Mesenteric fat pad (tissue), 1 donor: ENCODE results near the gene KDSR. TPM values are rescaled to one million over a fixed set of nuclear protein-coding genes. Genes with fewer than 3 reads are reported as not detected.

Experiments
- DNase-seq: peaks from one replicate; pipeline ENCODE4 v3.0.0-alpha.2; 2020; ENCODE audit warnings: low spot score
- long read RNA-seq: library from polyadenylated mRNA; unstranded; transcript quantifications from one replicate; pipeline ENCODE4 v2.0.0, GENCODE V29; 2020
- total RNA-seq: library from RNA; stranded (reverse); fragmentation: NEBNext Ultra II Directional; extraction: Animal tissue kit (Norgen Biotek cat#: 25700); gene quantifications from one replicate; pipeline ENCODE4 v1.2.1, GENCODE V29; 2021
- donor health status: DM: yes; HTN: yes; CAD: no.

Gene KDSR, protein sequence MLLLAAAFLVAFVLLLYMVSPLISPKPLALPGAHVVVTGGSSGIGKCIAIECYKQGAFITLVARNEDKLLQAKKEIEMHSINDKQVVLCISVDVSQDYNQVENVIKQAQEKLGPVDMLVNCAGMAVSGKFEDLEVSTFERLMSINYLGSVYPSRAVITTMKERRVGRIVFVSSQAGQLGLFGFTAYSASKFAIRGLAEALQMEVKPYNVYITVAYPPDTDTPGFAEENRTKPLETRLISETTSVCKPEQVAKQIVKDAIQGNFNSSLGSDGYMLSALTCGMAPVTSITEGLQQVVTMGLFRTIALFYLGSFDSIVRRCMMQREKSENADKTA
- 55.6 TPM for total RNA-seq
- long read RNA-seq, full-length matches to known transcripts, result 140 of 164 reads
- long read RNA-seq, partial matches to known transcripts, result 8 of 164 reads
- long read RNA-seq, other reads (novel, unspliced or antisense), result 16 of 164 reads

DNA sequence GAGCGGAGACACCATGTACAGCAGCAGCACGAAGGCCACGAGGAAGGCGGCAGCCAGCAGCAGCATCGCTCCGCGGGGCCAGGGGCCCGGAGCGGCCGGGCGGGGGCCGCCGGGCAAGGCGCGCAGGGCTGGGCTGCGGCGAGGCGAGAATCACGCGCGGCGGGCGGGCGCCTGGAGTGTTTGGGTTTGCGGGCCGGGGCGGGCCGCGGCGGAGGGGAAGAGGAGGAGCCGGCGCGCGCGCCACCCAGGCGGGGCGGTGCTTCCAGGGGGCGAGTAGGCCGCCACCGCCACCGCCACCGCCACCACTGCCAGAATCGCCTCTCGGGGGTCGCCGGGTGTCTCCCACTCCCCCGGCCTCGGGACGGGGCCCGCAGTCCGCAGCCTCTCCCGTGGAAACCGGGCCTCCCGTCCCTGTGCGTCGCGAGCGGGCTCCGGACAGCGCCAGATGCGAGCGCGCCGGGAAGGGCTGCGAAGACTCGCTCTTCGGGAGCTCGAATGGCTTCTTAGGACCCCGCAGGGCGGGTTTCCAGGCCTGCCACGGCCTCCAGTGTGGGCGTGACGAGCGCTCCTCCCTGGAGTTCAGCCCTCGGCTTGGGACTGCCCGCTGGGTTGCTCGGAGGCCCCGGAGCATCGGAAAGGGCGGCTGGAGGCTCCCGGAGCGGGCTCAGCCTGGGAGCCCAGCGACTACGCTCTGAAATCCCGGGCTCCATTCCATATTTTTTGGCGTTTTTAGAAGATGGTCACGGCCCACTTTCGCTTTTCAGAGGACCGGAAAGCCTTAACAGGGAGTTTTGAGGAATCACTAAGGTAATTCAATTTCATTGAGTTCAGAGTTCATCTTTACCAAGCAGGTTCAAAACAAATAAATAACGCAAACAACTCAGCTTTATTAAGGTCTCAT, at the start of gene KDSR:
TSS of gene KDSR (minus strand) at position 154 of the 901 bp plus-strand sequence. CDS start at position 66, 88 bp downstream.
- peak; percentile 97 for DNase-seq

DNA sequence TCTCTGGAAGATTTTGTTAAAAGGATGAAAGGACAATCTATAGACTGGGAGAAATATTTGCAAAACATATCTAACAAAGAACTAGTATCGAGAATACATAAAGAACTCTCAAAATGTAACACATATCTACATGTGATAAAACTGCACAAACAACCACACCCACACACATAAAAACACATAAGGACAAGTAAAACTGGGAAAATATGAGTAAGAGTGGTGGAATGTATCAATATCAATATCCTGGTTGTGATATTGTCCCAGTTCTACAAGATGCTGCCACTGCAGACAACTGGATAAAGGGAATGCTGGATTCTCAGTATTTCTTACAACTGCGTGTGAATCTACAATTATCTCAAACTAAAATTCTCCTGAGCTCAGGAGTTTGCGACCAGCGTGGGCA, 45.9 kb upstream of the KDSR start:
- no peak for DNase-seq

DNA sequence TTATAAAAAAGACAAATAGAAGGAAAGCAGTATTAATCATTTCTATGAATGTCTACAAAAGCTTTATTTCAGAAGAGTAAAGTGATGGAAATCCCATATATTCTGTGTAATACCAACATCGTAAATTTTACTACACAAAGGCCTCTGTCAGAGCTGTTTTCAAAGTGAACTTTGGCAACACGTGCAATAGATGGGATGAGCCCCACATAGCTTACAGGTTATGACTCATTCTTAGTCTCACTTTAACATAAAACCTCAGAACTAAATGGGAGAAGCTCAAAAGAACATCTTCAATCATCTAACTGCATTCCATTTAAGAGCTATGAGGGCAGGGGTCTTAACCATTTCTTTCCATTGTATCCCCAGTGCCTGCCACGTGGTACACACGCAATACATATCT, 43.8 kb upstream of the KDSR start:
- no peak for DNase-seq

GRCh38 chr18:63409301-63409700, 42.3 kb upstream of the KDSR start:
- no peak for DNase-seq

DNA sequence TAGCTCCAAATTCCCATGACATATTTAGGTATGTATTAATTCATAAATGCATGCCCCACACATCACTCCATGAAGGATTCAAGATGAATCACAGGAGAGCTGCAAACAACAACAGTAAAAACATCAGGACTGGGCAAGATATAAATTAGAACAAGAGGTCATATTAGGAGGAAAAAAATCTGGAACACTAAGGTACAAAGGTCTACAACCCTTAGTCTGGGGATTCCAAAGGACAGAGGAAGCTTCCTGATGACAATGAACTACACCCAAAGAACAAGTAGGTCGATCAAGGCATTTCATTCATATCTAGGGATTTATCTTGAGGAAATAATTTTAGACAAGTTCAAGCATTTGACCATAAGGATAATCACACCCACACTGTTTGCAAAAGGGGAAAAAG, 40.7 kb upstream of the KDSR start:
- no peak for DNase-seq

DNA sequence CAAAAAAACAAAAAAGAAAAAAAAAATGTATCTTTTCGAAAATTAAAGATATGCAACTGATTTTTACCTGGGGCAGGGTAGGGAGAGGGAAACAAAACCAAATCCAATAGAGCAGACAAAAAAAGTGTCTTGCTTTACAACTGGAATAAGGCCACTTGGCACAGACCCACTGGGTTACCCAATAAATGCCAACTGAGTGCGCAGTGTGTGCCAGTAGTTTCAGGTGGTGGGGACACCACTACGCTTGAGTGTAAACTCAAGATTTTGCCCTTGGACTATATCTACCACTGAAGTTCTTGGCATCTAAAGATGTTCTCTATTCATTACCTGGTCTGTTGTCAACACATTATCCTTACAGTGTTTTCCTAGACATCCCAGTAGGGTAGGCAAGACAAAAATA, 39.0 kb upstream of the KDSR start:
- DNase-seq, result no peak

DNA sequence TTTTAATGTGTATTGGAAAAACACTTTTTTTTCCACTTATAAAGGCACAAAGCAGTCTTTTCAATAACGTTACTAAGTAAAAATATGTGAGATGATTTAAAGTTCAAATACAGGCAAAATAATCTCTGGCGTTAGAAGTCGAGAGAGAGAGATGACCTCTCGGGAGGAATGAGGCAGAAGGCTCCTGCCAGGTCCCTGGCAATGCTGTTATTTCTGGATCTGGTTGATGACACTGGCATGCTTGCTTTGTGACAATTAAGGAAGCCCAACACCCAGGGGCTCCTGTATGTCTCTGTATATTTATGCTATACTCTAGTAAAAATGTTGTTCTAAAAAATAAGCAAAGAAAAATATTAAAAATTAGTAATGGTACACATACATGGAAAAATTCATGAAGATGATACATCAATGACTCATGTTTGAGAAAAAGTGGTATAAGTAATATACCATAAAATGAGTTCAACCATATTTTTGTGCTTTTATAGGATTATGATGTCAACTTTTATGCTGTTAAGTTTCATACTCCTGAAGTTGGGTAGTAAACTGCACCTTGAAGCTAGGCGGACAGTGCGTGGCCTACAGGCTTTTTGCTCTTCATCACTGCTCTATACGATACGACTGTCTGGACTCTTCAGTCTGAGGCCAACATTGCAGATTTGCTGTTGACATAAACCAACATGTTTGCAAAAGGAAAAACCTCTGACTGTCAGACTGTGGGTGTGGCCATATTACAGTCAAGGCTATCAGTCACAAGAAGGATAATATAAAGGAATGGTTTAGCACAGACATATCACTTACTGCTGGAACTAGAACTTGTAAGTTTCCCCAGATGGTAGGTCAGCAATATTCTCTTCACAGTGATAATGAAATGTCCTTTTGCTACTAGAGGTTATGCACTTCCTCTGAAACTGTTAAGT, 35.5 kb upstream of the KDSR start:
- no peak for DNase-seq

GRCh38 chr18:63399300-63399699, 32.3 kb upstream of the KDSR start:
- DNase-seq, result no peak

DNA sequence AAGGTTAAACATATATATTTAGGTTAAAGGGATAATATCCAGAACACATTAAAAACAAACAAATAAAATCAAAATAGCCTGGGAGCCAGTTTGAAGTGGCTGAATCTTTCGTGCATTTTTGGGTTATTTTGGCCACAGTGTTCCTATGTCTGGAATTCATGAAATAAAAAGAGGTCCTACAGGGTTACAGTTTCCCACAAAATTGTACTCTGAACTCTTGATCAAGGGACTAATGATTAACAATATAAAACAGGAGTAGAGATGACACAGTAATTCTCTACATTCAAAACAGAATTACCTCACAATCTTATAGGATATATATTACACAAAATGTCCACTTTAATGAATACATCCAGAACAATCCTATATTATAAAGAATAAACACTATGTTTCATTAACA, 30.3 kb upstream of the KDSR start:
- no peak for DNase-seq

DNA sequence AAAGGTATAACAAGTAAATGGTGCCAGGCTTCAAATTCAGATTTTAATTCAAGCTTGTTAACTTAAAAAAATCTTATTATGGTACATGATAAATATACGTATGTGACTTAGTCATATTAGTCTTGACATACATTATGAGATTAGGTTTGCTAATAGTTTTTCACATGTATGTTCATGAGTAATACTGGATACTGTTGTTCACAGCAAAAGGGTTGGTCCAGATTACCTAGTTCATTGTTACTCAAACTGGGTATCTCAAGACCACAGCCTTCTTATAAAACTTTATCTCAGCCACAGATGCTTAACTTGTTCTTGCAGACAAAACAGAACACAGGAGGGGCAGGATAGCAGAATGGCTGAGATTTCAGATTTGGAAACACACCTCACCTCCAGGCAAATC, 28.5 kb upstream of the KDSR start:
- DNase-seq, result no peak

- DNase-seq, result no peak
Measured at GRCh38 chr18:63394954-63395353, 27.9 kb upstream of the KDSR start.

GRCh38 chr18:63387861-63388260, 20.9 kb upstream of the KDSR start:
- no peak for DNase-seq

DNA sequence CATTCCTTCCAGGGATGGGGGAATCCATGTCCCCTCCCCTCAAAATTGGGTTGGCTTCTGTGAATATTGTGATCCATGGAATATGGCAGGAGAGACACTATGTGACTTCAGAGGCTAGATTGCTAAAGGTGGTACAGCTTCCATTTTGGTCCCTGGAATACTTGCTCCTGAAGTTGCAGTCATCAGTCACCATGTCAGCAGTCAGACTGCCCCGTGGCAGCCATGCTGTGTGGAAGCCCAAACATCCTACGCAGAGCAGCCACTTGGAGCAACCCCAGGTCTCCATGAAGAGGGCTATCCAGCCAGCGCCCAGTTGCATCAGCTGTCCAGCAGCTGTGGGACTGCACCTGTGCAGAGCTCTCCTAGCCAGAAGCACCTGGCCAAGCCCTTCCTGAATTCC, 15.8 kb upstream of the KDSR start:
- no peak for DNase-seq

DNA sequence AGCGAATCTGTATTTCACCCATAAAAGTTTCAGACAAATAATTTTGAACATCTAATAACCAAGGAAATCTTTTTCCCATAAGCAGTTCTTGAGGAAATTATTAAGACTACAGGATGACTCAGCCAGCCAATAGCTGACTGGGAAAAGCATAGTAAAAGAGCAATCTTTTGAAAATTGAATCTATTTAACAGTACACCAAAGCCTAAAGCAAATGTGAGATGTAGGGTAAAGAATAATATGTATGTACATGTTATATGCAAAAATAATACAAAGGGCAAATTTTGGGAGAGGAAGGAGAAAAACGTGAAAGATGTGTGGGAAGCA, 12.6 kb upstream of the KDSR start:
- DNase-seq, result no peak

- no peak for DNase-seq
Measured at GRCh38 chr18:63378919-63379638, 12.1 kb upstream of the KDSR start.

DNA sequence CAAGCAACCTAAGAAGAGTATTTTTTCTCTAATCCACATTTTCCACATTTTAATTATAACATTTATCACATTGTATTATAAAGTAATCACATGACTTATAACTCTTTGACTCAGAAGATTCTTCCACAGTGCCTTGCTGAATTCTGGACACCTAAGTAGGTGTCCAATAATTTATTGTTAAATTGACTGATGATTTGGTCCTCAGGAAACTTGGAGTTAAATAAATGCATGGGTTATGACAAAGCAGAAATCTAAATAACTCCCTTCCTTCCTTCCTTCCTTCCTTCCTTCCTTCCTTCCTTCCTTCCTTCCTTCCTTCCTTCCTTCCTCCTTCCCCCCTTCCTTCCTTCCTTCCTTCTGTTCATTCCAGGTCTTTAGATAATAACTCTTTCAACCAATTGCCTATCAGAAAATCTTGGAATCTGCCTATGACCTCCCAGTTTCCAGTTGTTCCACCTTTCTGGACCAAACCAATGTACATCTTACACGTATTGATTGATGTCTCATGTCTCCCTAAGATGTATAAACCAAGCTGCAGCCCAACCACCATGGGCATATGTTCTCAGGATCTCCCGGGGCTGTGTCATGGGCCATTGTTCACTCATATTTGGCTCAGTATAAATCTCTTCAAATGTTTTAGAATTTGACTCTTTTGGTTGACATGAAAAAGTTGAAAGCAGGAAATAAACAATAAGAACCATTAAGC, 10.4 kb upstream of the KDSR start:
- no peak for DNase-seq

DNA sequence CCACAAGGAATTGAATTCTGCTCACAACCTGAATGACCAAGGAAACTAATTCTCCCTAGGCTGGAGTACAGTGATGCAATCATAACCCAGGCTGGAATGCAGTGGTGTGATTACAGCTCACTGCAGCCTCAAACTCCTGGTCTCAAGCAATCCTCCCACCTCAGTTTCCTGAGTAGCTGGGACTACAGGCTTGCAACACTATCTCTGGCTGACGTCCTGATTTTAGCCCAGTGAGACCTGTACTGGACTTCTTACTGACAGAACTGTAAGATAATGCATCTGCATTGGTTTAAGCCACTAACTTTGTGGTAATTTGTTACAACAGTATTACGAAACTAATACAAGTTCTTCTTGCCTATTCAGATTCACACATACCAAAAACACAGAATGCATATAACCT, 9.5 kb upstream of the KDSR start:
- no peak for DNase-seq

- DNase-seq, result no peak
Measured at GRCh38 chr18:63374540-63374939, 7.5 kb upstream of the KDSR start.

DNA sequence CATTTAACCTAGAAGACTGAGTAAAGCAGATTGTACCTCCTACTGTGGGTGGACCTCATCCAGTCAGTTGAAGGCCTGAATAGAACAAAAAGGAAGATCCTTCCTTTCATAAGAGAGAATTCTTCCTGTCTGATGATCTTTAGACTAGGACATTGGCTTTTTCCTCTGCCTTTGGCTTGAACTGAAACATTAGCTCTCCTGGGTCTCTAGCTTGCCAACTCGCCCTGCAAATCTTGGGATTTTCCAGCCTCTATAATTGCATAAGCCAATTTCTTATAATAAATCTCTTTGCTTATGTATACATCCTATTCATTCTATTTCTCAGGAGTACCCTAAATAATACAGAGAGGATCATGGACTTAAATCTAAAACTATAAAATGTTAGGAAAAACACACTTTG, 6.2 kb upstream of the KDSR start:
- DNase-seq, result no peak

DNA sequence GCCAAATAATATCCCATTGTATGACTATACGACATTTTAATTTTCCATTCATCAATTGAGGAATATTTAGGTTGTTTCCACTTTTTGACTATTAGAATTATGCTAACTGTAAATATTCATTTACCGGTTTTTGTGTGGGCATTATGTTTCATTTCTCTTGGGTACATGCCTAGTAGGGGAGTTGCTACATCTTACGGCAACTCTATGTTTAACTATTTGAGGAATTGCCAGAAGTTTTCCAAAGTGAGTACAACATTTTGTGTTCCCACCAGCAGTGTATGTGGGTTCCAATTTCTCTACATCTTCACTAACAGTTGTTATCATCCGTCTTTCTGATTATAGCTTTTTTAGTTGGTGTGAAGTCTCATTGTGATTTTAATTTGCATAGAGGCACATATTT, 1.6 kb upstream of the KDSR start:
- DNase-seq, result no peak
